ENCODE results near the gene SEC11A. TPM values are rescaled to one million over a fixed set of nuclear protein-coding genes. Genes with fewer than 3 reads are reported as not detected.
"Not testable (repeated sequence)": the region's sequence is repeated elsewhere in the genome, so short reads cannot be mapped to it uniquely, and the experiment has no call there.

SEC11A gene
- total RNA-seq, 1 donor from 2014 or later = 115 TPM

GRCh38 chr15:84647726-84648125 is 68.2 kb downstream of the SEC11A start:
- intact Hi-C loops (cut with micrococcal nuclease) = no loop called here

- intact Hi-C loops (cut with micrococcal nuclease) = no loop called here
These were observed 69.9 kb downstream of the SEC11A start for GRCh38 chr15:84645997-84646396.

DNA sequence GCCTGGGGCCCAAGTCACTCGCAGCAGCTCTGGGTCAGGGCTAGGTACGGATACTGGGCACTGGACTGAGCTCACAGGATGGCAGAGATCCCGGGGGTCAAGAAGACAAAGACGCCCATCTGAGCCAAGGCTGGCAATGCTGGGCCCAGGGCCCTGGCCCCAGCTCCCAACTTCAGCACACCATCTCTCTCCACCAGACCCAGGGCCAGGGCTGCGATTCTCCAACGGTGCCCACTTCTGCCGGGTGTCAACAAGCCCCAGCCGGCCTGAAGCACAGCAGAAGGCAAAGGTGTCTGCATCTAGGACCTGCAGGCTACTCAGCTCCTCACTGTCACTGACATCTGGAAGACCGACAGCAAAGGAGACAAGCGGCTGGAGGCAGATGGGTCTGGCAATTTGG is 70.4 kb downstream of the SEC11A start:
- intact Hi-C loops (cut with micrococcal nuclease) = no loop called here

DNA sequence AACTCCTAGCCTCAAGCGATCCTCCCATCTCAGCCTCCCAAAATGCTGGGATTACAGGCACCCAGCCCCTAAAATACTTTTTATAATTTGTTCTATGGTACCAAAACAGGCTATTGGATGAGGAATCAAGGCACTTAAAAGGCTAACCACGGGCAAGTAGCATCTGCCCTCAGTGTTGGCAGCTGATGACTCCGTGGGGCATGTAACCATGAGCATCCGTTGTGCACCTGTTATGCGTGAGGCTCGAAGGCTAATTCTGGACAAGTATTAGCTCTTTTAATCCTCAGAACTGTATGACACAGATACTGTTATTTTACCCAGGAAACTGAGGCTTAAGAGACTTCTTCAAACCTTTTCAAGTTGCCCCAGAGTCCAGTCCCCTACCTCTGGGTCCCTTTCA is 72.1 kb downstream of the SEC11A start:
- intact Hi-C loops (cut with micrococcal nuclease) = no loop called here

GRCh38 chr15:84642640-84643039 is 73.3 kb downstream of the SEC11A start:
- intact Hi-C loops (cut with micrococcal nuclease) = not testable (repeated sequence)

DNA sequence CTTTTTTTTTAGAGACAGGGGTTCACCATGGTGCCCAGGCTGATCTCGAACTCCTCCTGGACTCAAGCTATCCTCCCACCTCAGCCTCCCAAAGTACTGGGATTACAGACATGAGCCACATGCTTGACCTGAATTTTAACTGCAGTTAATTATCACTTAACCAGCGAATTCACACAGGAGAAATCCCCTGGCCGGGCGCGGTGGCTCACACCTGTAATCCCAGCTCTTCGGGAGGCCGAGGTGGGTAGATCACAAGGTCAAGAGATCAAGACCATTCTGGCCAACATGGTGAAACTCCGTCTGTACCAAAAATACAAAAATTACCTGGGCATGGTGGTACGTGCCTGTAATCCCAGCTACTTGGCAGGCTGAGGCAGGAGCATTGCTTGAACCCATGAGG is 74.1 kb downstream of the SEC11A start:
- intact Hi-C loops (cut with micrococcal nuclease) = not testable (repeated sequence)

- intact Hi-C loops (cut with micrococcal nuclease) = no loop called here
These were observed 77.8 kb downstream of the SEC11A start for GRCh38 chr15:84638103-84638502.

- intact Hi-C loops (cut with micrococcal nuclease) = loop anchor here (5.0 kb wide), 1 partner anchor 128 kb away; no protein-coding TSS in a partner anchor
These were observed 81.6 kb downstream of the SEC11A start for GRCh38 chr15:84634228-84634837.

DNA sequence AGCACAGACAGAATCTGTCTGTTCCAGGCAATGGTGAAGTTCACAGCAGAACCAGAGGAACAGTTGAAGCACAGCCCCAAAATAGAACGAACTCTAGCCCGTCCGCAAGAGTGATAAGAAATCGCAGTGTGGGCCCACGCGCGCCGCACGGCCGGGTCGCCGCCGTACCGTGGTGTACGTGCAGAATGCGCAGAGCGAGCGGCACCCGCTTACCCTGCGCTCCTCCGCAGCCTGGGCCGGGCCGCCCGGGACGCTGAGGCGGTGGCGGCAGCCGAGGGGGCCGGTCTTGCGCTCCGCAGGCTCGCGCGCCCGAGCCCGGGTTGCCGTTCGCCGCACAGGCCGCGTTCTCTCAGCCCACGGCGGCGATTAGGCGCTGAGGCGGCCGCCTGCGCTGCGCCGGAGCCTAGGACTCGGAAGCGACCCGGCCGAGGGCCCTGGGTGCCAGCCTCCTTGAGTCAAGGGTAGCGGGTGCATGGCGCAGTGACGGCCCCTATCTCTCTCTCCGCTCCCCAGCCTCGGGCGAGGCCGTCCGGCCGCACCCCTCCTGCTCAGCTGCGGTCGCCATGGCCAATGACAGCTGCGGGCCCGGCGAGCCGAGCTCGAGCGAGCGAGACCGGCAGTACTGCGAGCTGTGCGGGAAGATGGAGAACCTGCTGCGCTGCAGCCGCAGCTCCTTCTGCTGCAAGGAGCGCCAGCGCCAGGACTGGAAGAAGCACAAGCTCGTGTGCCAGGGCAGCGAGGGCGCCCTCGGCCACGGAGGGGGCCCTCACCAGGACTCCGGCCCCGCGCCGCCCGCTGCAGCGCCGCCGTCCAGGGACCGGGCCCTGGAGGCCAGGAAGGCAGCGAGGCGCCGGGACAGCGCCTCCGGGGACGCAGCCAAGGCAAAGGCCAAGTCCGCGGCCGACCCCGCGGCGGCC is 82.4 kb downstream of the SEC11A start:
- intact Hi-C loops (cut with micrococcal nuclease) = loop anchor here (2.0 to 5.0 kb wide), 2 partner anchors 115 to 129 kb away; partner anchors contain the start of gene ZNF592

GRCh38 chr15:84631706-84632272 is 84.2 kb downstream of the SEC11A start:
- intact Hi-C loops (cut with micrococcal nuclease) = loop anchor here (1.0 to 5.0 kb wide), 6 partner anchors 23 to 350 kb away; partner anchors contain the start of genes PDE8A, WDR73 and ZNF592

DNA sequence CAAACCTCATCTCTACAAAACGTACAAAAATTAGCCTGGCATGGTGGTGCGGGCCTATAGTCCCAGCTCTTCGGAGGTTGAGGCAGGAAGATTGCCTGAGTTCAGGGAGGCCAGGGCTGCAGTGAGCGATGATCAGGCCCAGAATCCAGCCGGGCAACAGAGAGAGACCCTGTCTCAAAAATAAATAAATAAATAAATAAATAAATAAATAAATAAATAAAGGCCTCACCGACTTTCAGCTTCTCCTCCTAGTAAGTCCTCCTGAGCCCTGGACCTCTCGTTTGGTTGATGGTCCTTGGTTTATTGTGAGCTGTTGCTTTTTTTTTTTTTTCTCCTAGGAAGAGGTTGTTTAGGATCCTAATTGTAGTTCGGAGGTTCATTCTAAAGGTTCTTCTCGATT is 86.9 kb downstream of the SEC11A start:
- intact Hi-C loops (cut with micrococcal nuclease) = no loop called here

- intact Hi-C loops (cut with micrococcal nuclease) = no loop called here
These were observed 90.8 kb downstream of the SEC11A start for GRCh38 chr15:84625123-84625522.

DNA sequence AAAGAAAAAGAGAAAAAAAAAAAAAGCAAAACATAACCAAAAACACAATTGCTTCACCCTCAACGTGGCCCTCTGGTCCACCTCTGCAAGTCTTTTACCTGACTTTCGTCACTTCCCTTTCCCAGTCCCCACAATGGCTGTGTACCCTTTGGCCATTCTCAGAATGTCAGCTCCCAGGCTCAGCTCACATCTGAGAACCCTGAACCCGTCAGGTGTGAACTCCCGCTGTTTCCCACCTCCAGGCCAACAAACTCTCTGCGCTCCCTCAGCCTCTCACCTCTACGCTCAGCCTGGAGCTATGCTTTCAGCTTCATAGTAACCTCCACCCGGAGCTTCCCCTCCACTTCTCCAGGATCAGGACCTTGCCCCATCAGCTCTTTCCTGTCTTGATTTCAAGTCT is 91.6 kb downstream of the SEC11A start:
- intact Hi-C loops (cut with micrococcal nuclease) = no loop called here

DNA sequence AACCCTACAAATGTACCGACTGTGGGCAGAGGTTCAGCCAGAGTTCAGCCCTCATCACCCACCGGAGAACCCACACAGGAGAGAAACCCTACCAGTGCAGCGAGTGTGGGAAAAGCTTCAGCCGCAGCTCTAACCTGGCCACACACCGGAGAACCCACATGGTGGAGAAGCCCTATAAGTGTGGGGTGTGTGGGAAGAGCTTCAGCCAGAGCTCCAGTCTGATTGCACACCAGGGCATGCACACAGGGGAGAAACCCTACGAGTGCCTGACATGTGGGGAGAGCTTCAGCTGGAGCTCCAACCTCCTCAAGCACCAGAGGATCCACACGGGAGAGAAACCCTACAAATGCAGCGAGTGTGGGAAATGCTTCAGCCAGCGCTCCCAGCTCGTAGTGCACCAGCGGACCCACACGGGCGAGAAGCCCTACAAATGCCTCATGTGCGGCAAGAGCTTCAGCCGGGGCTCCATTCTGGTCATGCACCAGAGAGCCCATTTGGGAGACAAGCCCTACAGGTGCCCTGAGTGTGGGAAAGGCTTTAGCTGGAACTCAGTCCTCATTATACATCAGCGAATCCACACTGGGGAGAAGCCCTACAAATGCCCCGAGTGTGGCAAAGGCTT is 94.5 kb downstream of the SEC11A start:
- intact Hi-C loops (cut with micrococcal nuclease) = no loop called here

DNA sequence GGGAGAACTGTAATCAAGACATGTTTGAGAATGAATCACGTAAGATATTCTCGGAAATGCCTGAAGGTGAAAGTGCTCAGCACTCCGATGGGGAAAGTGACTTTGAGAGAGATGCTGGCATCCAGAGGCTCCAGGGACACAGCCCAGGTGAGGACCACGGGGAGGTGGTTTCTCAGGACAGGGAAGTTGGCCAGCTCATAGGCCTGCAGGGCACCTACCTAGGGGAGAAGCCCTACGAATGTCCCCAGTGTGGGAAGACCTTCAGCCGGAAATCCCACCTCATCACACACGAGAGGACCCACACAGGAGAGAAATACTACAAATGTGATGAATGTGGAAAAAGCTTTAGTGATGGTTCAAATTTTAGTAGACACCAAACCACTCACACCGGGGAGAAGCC is 95.3 kb downstream of the SEC11A start:
- intact Hi-C loops (cut with micrococcal nuclease) = no loop called here

Other genes with a start within 250 kb of the SEC11A start
- gene ZSCAN2, start 115.1 kb downstream of the SEC11A start, total RNA-seq = 4.9 and 7.0 TPM in 2 replicates
- 24.8 and 26.0 TPM in 2 replicates for gene WDR73, start 61.9 kb downstream of the SEC11A start, total RNA-seq
- 2.3 and 4.3 TPM in 2 replicates for gene NMB, start 57.9 kb downstream of the SEC11A start, total RNA-seq
- 43.5 and 44.0 TPM in 2 replicates for gene ZNF592, start 32.5 kb upstream of the SEC11A start, total RNA-seq
- 0.30 and 0.80 TPM in 2 replicates for gene ALPK3, start 101.2 kb upstream of the SEC11A start, total RNA-seq
- not detected in 2 replicates for gene SLC28A1, start 168.5 kb upstream of the SEC11A start, total RNA-seq